GM12878 (cell line): ENCODE data around the gene TFB1M. TPM values are rescaled to one million over a fixed set of nuclear protein-coding genes. Genes with fewer than 3 reads are reported as not detected.

Experiments used
- ATF7 ChIP-seq: fragments of 450-650 bp; IDR thresholded peaks from 2 replicates; pipeline ENCODE4 v1.6.1; 2016; ENCODE audit warnings: low read depth, mild to moderate bottlenecking
- BCL11A ChIP-seq: IDR thresholded peaks from 2 replicates; pipeline ENCODE4 v1.6.1; 2011; ENCODE audit warnings: low read depth, low read length
- BRCA1 ChIP-seq: IDR thresholded peaks from 2 replicates; pipeline ENCODE4 v1.6.1; 2011; ENCODE audit warnings: low read depth, low read length, improper control_type of control experiment
- CBFB ChIP-seq: IDR thresholded peaks from 2 replicates; pipeline ENCODE4 v1.6.1; 2016; ENCODE audit warnings: antibody characterized with exemption, low read depth
- CHD1 ChIP-seq: IDR thresholded peaks from 2 replicates; pipeline ENCODE4 v1.6.1; 2012; ENCODE audit warnings: low read depth, low read length, improper control_type of control experiment
- CHD2 ChIP-seq: IDR thresholded peaks from 2 replicates; pipeline ENCODE4 v1.6.1; 2011; ENCODE audit warnings: low read depth, low read length, improper control_type of control experiment, borderline replicate concordance
- FOS ChIP-seq: IDR thresholded peaks from 3 replicates; pipeline ENCODE4 v1.6.1; 2011; ENCODE audit warnings: borderline replicate concordance; ENCODE audit not compliant: insufficient read length; ENCODE audit errors: extremely low read depth
- HCFC1 ChIP-seq: fragments of 150-350 bp; IDR thresholded peaks from 2 replicates; pipeline ENCODE4 v1.6.1; 2014; ENCODE audit warnings: low read length
- HDAC6 ChIP-seq: fragments of 200-600 bp; sonication (generic); IDR thresholded peaks from one replicate; pipeline ENCODE4 v1.8.0; 2017; ENCODE audit warnings: antibody characterized with exemption; ENCODE audit not compliant: unreplicated experiment
- LARP7 ChIP-seq: fragments of 450-650 bp; IDR thresholded peaks from 2 replicates; pipeline ENCODE4 v1.6.1; 2017; ENCODE audit warnings: mild to moderate bottlenecking
- MTA3 ChIP-seq: IDR thresholded peaks from 2 replicates; pipeline ENCODE4 v1.6.1; 2012; ENCODE audit warnings: low read length, inconsistent platforms, borderline replicate concordance
- MXI1 ChIP-seq: fragments of 150-350 bp; IDR thresholded peaks from 2 replicates; pipeline ENCODE4 v1.6.1; 2011; ENCODE audit warnings: low read depth, mild to moderate bottlenecking, inconsistent platforms, low read length, improper control_type of control experiment
- POLR2A ChIP-seq: IDR thresholded peaks from 2 replicates; pipeline ENCODE4 v1.6.1; 2011; ENCODE audit warnings: low read depth, mild to moderate bottlenecking, low read length
- RELA ChIP-seq: fragments of 450-650 bp; IDR thresholded peaks from 2 replicates; pipeline ENCODE4 v1.8.0; 2014; ENCODE audit warnings: borderline replicate concordance; ENCODE audit not compliant: partially characterized antibody
- RUNX3 ChIP-seq: IDR thresholded peaks from 2 replicates; pipeline ENCODE4 v1.6.1; 2012; ENCODE audit warnings: low read length, inconsistent platforms
- SIN3A ChIP-seq: IDR thresholded peaks from 2 replicates; pipeline ENCODE4 v1.6.1; 2012; ENCODE audit warnings: low read depth, low read length, improper control_type of control experiment
- SMAD5 ChIP-seq: IDR thresholded peaks from 2 replicates; pipeline ENCODE4 v1.6.1; 2016; ENCODE audit warnings: antibody characterized with exemption, low read depth
- SP1 ChIP-seq: IDR thresholded peaks from one replicate; pipeline ENCODE4 v1.6.1; 2011; ENCODE audit warnings: low read depth, low read length
- SPI1 ChIP-seq: IDR thresholded peaks from 2 replicates; pipeline ENCODE4 v1.6.1; 2011; ENCODE audit warnings: low read depth, mild to moderate bottlenecking, low read length, moderate library complexity, borderline replicate concordance; ENCODE audit not compliant: insufficient read depth
- USF1 ChIP-seq: IDR thresholded peaks from 2 replicates; pipeline ENCODE4 v1.6.1; 2011; ENCODE audit warnings: borderline replicate concordance, low read depth, mild to moderate bottlenecking, moderate library complexity, mixed read lengths, low read length; ENCODE audit not compliant: insufficient read depth; ENCODE audit errors: extremely low read length
- ZBTB11 ChIP-seq: fragments of 450-650 bp; formaldehyde crosslinking; IDR thresholded peaks from 2 replicates; pipeline ENCODE4 v1.5.0; 2022; ENCODE audit warnings: mild to moderate bottlenecking, missing genetic modification characterization
- ZNF24 ChIP-seq: fragments of 450-650 bp; IDR thresholded peaks from 2 replicates; pipeline ENCODE4 v1.6.1; 2017; ENCODE audit warnings: antibody characterized with exemption, mild to moderate bottlenecking
- polyA plus RNA-seq, 11 experiments: library from polyadenylated mRNA; depleted of rRNA in 4 of 11; unstranded in 6 of 11; stranded (reverse) in 5 of 11; fragments of >200 nt; fragmentation: Nextera tagmentation in 4 of 11; fragmentation: Illumina TruSeq in 1 of 11; extraction: Ambion mirVana in 4 of 11; extraction: Trizol in 1 of 11; gene quantifications; 1 replicate in 1 of 11; 2 replicates in 10 of 11; pipeline versions ENCODE4 v1.2.1 to v1.2.3, GENCODE V29; 2011 to 2016; ENCODE audit warnings: inconsistent platforms in 2 of 11, missing spikeins in 2 of 11, low read depth in 1 of 11
- total RNA-seq, 4 experiments: library from RNA; depleted of rRNA in 3 of 4; stranded (reverse); fragments of >200 nt in 3 of 4; fragmentation: Illumina TruSeq in 1 of 4; extraction: Trizol in 1 of 4; gene quantifications; 2 replicates each; pipeline versions ENCODE4 v1.2.1 to v1.2.3, GENCODE V29; 2013 to 2021
- TF ChIP-seq, protein P1 (sequence below): fragments of 450-650 bp; IDR thresholded peaks from 2 replicates; pipeline ENCODE4 v1.6.1; 2017; ENCODE audit warnings: antibody characterized with exemption, mild to moderate bottlenecking, moderate library complexity
- TF ChIP-seq, protein P2 (sequence below): fragments of 450-650 bp; IDR thresholded peaks from 2 replicates; pipeline ENCODE4 v1.6.1; 2017; ENCODE audit warnings: low read depth, mild to moderate bottlenecking, moderate library complexity

TFB1M gene
- total and polyA plus RNA-seq, 10 of the 15 experiments (the other 5 are each of a cell fraction or from before 2014, with no cell fraction given): 29.9 to 117 (median 41.3) TPM

- TF ChIP-seq USF1 (no peak), MTA3 (no peak; the same call in 1 of the 2 replicates), ZBTB11 (CRISPR knock-in tag) (no peak), LARP7 (peak; percentile 74; the same call in 1 of the 2 replicates), SIN3A (peak; percentile 35), MXI1 (peak; percentile 80), RUNX3 (peak; percentile 42), CHD1 (no peak), BRCA1 (no peak), SPI1 (peak; percentile 49; the same call in 1 of the 2 replicates), SMAD5 (peak; percentile 80; the same call in 1 of the 2 replicates), FOS (no peak), HCFC1 (no peak), SP1 (peak; percentile 75), CHD2 (peak; percentile 59), ATF7 (no peak), BCL11A (no peak), RELA (peak; percentile 50), CBFB (peak; percentile 84), ZNF24 (no peak), POLR2A (peak; percentile 97), HDAC6 (no peak)
- TF ChIP-seq, protein P1, sequence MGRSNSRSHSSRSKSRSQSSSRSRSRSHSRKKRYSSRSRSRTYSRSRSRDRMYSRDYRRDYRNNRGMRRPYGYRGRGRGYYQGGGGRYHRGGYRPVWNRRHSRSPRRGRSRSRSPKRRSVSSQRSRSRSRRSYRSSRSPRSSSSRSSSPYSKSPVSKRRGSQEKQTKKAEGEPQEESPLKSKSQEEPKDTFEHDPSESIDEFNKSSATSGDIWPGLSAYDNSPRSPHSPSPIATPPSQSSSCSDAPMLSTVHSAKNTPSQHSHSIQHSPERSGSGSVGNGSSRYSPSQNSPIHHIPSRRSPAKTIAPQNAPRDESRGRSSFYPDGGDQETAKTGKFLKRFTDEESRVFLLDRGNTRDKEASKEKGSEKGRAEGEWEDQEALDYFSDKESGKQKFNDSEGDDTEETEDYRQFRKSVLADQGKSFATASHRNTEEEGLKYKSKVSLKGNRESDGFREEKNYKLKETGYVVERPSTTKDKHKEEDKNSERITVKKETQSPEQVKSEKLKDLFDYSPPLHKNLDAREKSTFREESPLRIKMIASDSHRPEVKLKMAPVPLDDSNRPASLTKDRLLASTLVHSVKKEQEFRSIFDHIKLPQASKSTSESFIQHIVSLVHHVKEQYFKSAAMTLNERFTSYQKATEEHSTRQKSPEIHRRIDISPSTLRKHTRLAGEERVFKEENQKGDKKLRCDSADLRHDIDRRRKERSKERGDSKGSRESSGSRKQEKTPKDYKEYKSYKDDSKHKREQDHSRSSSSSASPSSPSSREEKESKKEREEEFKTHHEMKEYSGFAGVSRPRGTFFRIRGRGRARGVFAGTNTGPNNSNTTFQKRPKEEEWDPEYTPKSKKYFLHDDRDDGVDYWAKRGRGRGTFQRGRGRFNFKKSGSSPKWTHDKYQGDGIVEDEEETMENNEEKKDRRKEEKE: no peak
- TF ChIP-seq, protein P2, sequence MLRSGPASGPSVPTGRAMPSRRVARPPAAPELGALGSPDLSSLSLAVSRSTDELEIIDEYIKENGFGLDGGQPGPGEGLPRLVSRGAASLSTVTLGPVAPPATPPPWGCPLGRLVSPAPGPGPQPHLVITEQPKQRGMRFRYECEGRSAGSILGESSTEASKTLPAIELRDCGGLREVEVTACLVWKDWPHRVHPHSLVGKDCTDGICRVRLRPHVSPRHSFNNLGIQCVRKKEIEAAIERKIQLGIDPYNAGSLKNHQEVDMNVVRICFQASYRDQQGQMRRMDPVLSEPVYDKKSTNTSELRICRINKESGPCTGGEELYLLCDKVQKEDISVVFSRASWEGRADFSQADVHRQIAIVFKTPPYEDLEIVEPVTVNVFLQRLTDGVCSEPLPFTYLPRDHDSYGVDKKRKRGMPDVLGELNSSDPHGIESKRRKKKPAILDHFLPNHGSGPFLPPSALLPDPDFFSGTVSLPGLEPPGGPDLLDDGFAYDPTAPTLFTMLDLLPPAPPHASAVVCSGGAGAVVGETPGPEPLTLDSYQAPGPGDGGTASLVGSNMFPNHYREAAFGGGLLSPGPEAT: peak; percentile 44; the same call in 1 of the 2 replicates
Measured at GRCh38 chr6:155314092-155314772, at the start of gene TFB1M (continued).
